Thoracic aorta (tissue), 2 donors: ENCODE measurements around the gene CA5A. TPM values are rescaled to one million over a fixed set of nuclear protein-coding genes. Genes with fewer than 3 reads are reported as not detected.

Experiments
- ATAC-seq: fragments of 150-250 bp; one replicate; pipeline ENCODE4 v1.8.0; 2017; ENCODE audit warnings: low read depth; ENCODE audit not compliant: insufficient number of reproducible peaks, low FRiP score
- DNase-seq: peaks from one replicate; pipeline ENCODE4 v3.0.0-alpha.2; 2020; ENCODE audit warnings: low spot score
- H3K27ac ChIP-seq, 2 donors: fragments of 200-600 bp; sonication (generic); 1 replicate in 1 of 2; 2 replicates in 1 of 2; pipeline ENCODE4 v1.5.1; 2016; ENCODE audit warnings: mild to moderate bottlenecking in 2 of 2, moderate library complexity in 2 of 2
- H3K27me3 ChIP-seq: fragments of 200-600 bp; sonication (generic); replicated peaks from 2 replicates; pipeline ENCODE4 v1.6.0; 2016; ENCODE audit warnings: mild to moderate bottlenecking; ENCODE audit not compliant: insufficient read depth
- H3K36me3 ChIP-seq: fragments of 200-600 bp; sonication (generic); one replicate; pipeline ENCODE4 v1.5.1; 2016
- H3K4me1 ChIP-seq, 2 donors: fragments of 200-600 bp; sonication (generic); 1 replicate in 1 of 2; 2 replicates in 1 of 2; pipeline versions ENCODE4 v1.5.1 to v1.6.0; 2016; ENCODE audit warnings: low read depth in 2 of 2, mild to moderate bottlenecking in 1 of 2; ENCODE audit not compliant: control insufficient read depth in 1 of 2
- H3K4me3 ChIP-seq: fragments of 200-600 bp; sonication (generic); 2 replicates; pipeline ENCODE4 v1.5.1; 2016; ENCODE audit warnings: mild to moderate bottlenecking
- H3K9me3 ChIP-seq: fragments of 200-600 bp; sonication (generic); 2 replicates; pipeline ENCODE4 v1.5.1; 2016
- CTCF ChIP-seq: fragments of 200-600 bp; sonication (generic); IDR thresholded peaks from one replicate; pipeline ENCODE4 v1.5.1; 2019; ENCODE audit warnings: antibody characterized with exemption
- total RNA-seq, 2 donors: library from RNA; depleted of rRNA; stranded (reverse); fragments of >200 nt; gene quantifications; one replicate each; pipeline versions ENCODE4 v1.1.0 to v1.2.3, GENCODE V29; 2016

CA5A gene
- total RNA-seq, 2 donors from 2014 or later, result not detected

DNA sequence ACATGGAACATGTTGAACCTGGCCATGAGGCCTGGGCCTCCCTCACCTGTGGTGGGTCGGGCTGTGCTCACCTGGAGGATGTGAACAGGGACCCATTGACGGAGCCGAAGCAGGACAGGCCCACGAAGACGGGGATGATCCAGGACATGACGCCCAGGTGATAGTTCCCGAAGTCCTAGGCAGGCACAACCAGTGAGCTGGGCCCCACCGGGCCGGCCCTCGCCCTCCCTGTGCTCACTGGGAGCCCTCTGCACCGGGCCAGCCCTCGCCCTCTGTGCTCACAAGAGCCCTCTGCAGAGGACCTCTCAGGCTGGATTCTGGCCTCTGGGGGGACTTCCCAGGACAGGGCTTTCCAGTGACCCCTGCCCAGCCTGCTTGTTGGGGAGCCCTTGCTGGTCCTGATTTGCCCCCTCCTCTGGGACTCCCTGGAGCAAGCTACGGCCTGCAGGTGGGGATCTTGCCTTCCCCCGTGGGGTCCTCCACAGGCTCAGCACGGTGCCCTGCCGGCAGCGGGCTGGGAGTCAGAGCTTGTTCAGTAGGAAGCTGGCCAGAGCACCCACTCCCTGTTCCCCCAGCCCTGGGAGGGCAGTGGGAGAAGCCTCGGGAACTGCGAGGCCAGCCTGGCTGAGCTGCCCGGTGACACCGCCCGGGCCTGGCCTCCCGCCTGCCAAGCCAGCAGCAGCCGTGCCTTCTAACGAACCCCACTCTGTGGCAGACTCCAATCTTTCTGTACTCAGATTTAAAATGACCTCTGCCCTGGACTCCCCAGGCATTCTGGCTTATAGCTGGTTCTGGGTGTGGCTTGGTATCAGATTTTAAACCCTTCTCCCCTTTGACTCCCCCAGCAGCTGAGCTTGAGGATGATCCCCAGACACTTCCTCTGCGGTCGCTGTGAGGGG, 97.4 kb downstream of the CA5A start:
- no peak overlapping the region for H3K27ac ChIP-seq
- no peak for DNase-seq
- no peaks in the 10 kb centered on the region for H3K27me3 ChIP-seq
- no peaks in the 10 kb centered on the region for H3K9me3 ChIP-seq
- H3K4me1 ChIP-seq, result no peaks in the 10 kb centered on the region
- ATAC-seq, result no peak
- no peak for TF ChIP-seq CTCF
- H3K4me3 ChIP-seq, result no peak overlapping the region
- no peaks in the 10 kb centered on the region for H3K36me3 ChIP-seq

Other genes starting within 250 kb of the CA5A start
- gene KLHDC4, start 170.5 kb downstream of the CA5A start, total RNA-seq, result 10 to 100 TPM; 33.4 to 61.4 TPM
- gene SLC7A5, start 67.0 kb downstream of the CA5A start, total RNA-seq, result 10 to 100 TPM in 1 of 2 donors, 1 to 10 TPM in 1; 2.7 to 33.7 TPM
- gene BANP, start 14.9 kb upstream of the CA5A start, total RNA-seq, result 10 to 100 TPM; 18.6 to 21.8 TPM